Mucosa of rectum (tissue), 2 donors: ENCODE measurements around the gene HNRNPH3.

Experiments
- H3K27ac ChIP-seq, 2 donors: one replicate each; pipeline ENCODE4 v1.7.0; 2013; ENCODE audit warnings: inconsistent platforms in 2 of 2, low read depth in 2 of 2, low read length in 2 of 2
- H3K27me3 ChIP-seq, 2 donors: one replicate each; pipeline ENCODE4 v1.7.0; 2013; ENCODE audit warnings: low read length in 2 of 2; ENCODE audit not compliant: control insufficient read depth in 2 of 2, insufficient read depth in 2 of 2
- H3K36me3 ChIP-seq, 2 donors: one replicate each; pipeline ENCODE4 v1.7.0; 2013; ENCODE audit warnings: low read length in 2 of 2; ENCODE audit not compliant: control insufficient read depth in 2 of 2, insufficient read depth in 2 of 2
- H3K4me1 ChIP-seq, 2 donors: one replicate each; pipeline ENCODE4 v1.7.0; 2013; ENCODE audit warnings: low read length in 2 of 2, mild to moderate bottlenecking in 1 of 2; ENCODE audit not compliant: control insufficient read depth in 2 of 2, insufficient read depth in 2 of 2
- H3K4me3 ChIP-seq, 2 donors: one replicate each; pipeline ENCODE4 v1.7.0; 2013; ENCODE audit warnings: low read length in 2 of 2
- H3K9ac ChIP-seq, 2 donors: one replicate each; pipeline ENCODE4 v1.7.0; 2013; ENCODE audit warnings: low read length in 2 of 2, low read depth in 1 of 2, mild to moderate bottlenecking in 1 of 2
- H3K9me3 ChIP-seq, 2 donors: one replicate each; pipeline ENCODE4 v1.7.0; 2013; ENCODE audit warnings: low read length in 2 of 2; ENCODE audit not compliant: control insufficient read depth in 2 of 2
- donor health status: healthy.
- donor health status: Normal muscosa, but diverticular disease.

The HNRNPH3 gene

DNA sequence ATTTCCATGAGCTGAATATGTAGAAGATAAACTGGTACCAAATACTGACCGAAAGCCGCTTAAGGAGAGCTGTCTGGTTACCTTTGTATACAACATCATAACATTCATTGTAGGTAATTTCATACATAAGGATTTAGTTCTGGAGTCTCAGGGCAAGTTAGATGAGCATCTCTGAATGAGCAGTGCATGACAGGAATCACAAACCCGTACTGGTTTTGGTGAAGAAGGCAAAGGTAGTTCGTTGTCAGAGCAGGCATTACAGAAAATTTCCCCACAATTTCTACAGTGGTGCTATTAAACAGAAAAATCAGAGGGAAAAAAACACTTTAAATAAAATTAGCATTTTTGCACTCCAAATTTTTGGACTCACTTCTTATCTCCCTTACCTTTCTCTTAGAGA lies 13.8 kb downstream of the HNRNPH3 start:
- Histone ChIP-seq H3K4me1 (no peaks in the 10 kb centered on the region), H3K9me3 (no peaks in the 10 kb centered on the region), H3K9ac (no peak overlapping the region), H3K27me3 (no peaks in the 10 kb centered on the region), H3K27ac (no peak overlapping the region), H3K4me3 (no peak overlapping the region), H3K36me3 (peaks cover 50 to 54% of the 10 kb centered on the region in 2 donors)

DNA sequence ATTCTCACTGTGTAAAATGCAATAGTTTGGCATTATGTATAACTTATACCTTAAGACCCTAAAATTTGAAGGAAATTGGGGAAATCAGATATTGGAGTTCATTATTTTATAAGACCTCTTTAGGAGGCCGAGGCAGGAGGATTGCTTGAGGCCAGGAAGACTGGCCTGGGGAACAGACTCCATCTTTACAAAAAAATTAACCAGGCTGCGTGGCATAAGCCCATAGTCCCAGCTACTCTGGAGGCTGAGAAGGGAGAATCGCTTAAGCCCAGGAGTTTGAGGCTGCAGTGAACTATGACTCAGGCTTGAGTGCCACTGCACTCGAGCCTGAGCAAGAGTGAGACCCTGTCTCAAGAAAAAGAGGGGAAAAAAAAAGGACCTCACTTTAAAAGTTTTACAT lies 14.9 kb downstream of the HNRNPH3 start:
- Histone ChIP-seq H3K36me3 (peaks cover 38 to 43% of the 10 kb centered on the region in 2 donors), H3K27me3 (no peaks in the 10 kb centered on the region), H3K4me3 (no peak overlapping the region), H3K4me1 (no peaks in the 10 kb centered on the region), H3K9ac (no peak overlapping the region), H3K27ac (no peak overlapping the region), H3K9me3 (no peaks in the 10 kb centered on the region)

DNA sequence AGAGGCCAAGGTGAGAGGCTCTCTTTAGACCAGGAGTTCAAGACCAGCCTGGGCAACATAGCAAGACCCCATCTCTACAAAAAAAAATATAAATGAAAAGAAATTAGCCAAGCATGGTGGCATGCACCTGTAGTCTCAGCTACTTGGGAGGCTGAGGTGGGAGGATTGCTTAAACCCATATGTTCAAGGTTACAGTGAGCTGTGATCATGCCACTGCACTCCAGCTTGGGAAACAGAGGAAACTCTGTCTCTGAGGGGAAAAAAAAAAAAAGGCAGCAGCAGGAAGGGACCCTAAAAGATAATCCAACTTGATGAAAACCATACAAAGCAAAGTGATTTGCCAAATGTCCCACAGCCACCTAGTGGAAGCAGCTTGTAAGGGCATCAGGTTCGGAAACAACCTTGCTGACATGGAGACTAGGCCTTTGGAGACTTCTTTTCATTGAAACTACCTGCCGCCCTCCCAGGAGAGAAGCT lies 16.4 kb downstream of the HNRNPH3 start:
- Histone ChIP-seq H3K27ac (no peak overlapping the region), H3K9ac (no peak overlapping the region), H3K4me3 (no peak overlapping the region), H3K4me1 (no peaks in the 10 kb centered on the region), H3K9me3 (no peaks in the 10 kb centered on the region), H3K27me3 (no peaks in the 10 kb centered on the region), H3K36me3 (peaks cover 30 to 33% of the 10 kb centered on the region in 2 donors)

DNA sequence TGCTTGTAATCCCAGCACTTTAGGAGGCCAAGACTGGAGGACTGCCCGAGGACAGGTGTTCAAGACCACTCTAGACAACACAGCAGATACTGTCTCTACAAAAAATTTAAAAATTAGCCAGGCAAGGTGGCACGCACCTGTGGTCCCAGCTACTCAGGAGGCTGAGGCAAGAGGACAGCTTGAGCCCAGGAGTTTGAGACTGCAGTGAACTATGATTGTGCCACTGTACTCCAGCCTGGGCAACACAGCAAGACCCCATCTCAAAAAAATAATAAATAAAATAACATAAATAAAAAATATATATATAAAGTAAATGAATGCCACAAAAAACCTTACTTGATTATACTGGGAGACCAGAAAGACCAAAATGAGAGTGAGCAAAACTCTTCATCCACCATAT lies 21.7 kb downstream of the HNRNPH3 start:
- H3K9ac ChIP-seq: no peak overlapping the region
- no peaks in the 10 kb centered on the region for H3K4me1 ChIP-seq
- H3K27me3 ChIP-seq: no peaks in the 10 kb centered on the region
- H3K4me3 ChIP-seq: no peak overlapping the region
- H3K27ac ChIP-seq: no peak overlapping the region
- H3K9me3 ChIP-seq: no peaks in the 10 kb centered on the region
- peaks cover 7 to 10% of the 10 kb centered on the region in 2 donors for H3K36me3 ChIP-seq

DNA sequence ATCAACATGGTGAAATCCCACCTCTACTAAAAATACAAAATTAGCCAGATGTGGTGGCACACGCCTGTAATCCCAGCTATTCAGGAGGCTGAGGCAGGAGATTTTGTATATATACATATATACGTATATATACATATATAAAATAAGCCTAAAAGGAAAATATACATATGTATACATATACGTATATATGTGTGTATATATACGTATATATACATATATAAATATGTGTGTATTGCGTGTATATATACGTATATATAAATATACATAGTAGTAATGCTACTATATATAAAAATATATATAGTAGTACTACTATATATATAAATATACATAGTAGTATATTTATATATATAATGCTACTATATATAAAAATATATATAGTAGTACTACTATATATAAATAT lies 27.3 kb downstream of the HNRNPH3 start:
- no peaks in the 10 kb centered on the region for H3K9me3 ChIP-seq
- H3K36me3 ChIP-seq: peaks cover 8 to 23% of the 10 kb centered on the region in 2 donors
- no peak overlapping the region for H3K4me3 ChIP-seq
- no peak overlapping the region for H3K27ac ChIP-seq
- no peak overlapping the region for H3K9ac ChIP-seq
- no peaks in the 10 kb centered on the region for H3K4me1 ChIP-seq
- H3K27me3 ChIP-seq: no peaks in the 10 kb centered on the region

DNA sequence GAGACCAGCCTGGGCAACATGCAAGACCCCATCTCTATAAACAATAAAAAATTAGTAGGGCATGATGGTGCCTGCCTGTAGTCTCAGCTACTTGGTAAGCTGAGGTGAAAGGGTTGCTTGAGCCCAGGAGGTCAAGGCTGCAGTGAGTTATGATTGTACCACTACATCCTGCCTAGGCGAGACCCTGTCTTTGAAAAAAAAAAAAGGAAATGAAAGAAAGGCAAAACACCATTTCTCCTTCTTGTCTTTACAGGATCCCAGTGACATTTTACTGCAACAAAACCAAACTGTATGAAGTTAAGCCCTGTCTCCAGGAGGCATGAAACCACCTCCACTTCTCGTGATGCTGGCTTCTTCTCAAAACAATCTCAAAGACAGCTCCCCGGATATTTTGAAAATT lies 30.7 kb downstream of the HNRNPH3 start:
- Histone ChIP-seq H3K36me3 (peaks cover 12 to 29% of the 10 kb centered on the region in 2 donors), H3K4me3 (no peak overlapping the region), H3K9ac (no peak overlapping the region), H3K27ac (no peak overlapping the region), H3K4me1 (no peaks in the 10 kb centered on the region), H3K9me3 (no peaks in the 10 kb centered on the region), H3K27me3 (no peaks in the 10 kb centered on the region)

DNA sequence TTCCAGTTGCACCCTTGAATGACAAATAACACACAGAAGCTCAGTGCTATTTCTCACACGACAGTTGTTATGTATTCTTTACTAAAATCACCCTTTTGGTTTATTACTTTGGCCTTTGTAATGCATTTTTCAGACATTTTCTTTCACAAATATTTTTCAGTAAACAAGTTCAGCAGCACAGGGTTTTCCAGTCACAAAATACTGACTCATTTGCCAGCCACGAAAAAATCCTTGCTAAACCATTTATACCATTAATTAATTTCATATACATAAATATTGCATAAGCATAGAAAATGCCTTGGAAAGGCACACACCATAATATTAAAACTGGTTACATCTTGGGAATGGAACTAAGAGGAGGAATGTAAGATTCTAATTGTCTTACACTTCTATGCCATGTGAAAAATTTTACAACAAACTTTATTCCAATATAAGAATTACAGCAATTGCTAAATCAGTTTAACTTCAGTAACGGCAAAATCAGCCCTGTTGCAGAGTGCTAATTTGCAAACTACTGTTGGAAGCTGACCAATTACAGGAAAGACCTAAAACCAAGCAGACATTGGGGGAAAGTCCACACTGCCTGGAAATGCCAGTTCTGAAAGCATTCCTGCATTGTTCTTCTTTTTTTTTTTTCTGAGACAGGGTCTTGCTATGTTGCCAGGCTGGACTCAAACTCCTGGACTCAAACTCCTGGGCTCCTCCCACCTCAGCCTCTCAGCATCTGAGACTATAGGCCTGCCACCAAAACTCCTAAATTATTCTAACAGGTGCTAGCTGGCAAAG lies 32.4 kb downstream of the HNRNPH3 start:
- H3K27ac ChIP-seq: no peak overlapping the region
- H3K27me3 ChIP-seq: no peaks in the 10 kb centered on the region
- H3K9ac ChIP-seq: no peak overlapping the region
- no peak overlapping the region for H3K4me3 ChIP-seq
- peaks cover 12 to 24% of the 10 kb centered on the region in 2 donors for H3K36me3 ChIP-seq
- no peaks in the 10 kb centered on the region for H3K4me1 ChIP-seq
- H3K9me3 ChIP-seq: no peaks in the 10 kb centered on the region

DNA sequence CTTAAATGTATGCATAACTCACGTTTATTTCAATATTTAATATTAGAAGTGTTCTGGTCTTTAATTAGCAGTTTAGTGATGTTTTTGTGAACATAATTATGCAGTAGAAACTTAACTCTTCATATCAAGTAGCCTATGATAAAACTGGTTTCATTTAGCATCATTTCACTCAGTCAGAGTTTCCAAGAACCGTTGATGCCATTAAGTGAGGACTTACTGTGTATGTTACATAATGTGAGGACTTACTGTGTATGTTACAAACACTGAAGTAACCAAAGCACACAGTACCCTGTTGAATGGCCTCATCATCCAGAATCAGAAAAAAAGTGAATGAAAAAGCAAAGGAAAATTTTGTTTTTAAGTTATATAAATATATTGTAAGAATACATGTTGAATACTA lies 33.7 kb downstream of the HNRNPH3 start:
- no peaks in the 10 kb centered on the region for H3K9me3 ChIP-seq
- no peaks in the 10 kb centered on the region for H3K4me1 ChIP-seq
- no peak overlapping the region for H3K4me3 ChIP-seq
- peaks cover 12 to 24% of the 10 kb centered on the region in 2 donors for H3K36me3 ChIP-seq
- H3K27ac ChIP-seq: no peak overlapping the region
- H3K27me3 ChIP-seq: no peaks in the 10 kb centered on the region
- H3K9ac ChIP-seq: no peak overlapping the region

DNA sequence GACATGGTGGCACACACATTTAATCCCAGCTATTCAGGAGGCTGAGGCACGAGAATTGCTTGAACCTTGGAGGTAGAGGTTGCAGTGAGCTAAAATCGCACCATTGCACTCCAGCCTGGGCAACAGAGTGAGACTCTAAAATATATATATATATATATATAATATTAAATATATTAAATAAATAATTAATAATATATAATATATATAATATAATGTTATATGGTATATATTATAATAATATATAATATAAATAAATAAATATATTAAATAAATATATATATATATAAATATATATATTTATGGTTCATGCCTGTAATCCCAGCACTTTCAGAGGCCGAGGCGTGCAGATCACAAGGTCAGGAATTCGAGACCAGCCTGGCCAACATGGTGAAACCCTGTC lies 34.7 kb downstream of the HNRNPH3 start:
- peaks cover 12 to 18% of the 10 kb centered on the region in 2 donors for H3K36me3 ChIP-seq
- no peak overlapping the region for H3K27ac ChIP-seq
- no peaks in the 10 kb centered on the region for H3K27me3 ChIP-seq
- no peak overlapping the region for H3K9ac ChIP-seq
- no peaks in the 10 kb centered on the region for H3K9me3 ChIP-seq
- H3K4me3 ChIP-seq: no peak overlapping the region
- no peaks in the 10 kb centered on the region for H3K4me1 ChIP-seq

DNA sequence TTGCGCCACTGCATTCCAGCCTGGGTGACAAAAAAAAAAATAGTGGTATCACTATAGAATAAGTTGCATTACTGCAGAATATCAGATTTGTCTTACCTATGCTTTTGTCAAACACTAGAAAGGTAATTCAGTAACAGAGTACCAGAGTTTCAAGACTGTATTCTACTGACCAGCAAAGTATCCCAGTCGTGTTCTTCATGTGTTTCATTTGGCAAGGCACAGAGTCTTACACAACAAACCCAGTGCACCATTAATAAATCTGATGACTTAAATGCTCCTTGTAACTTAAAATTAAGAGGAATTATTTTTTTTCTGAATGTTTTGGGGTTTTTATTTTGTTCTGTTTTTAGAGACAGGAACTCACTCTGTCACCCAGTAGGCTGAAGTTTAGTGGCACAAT lies 35.3 kb downstream of the HNRNPH3 start:
- no peak overlapping the region for H3K4me3 ChIP-seq
- H3K9ac ChIP-seq: no peak overlapping the region
- H3K9me3 ChIP-seq: no peaks in the 10 kb centered on the region
- H3K36me3 ChIP-seq: peaks cover 17 to 23% of the 10 kb centered on the region in 2 donors
- no peak overlapping the region for H3K27ac ChIP-seq
- no peaks in the 10 kb centered on the region for H3K27me3 ChIP-seq
- H3K4me1 ChIP-seq: no peaks in the 10 kb centered on the region
